H9 (cell line): ENCODE data around the gene GPN2. TPM values are rescaled to one million over a fixed set of nuclear protein-coding genes. Genes with fewer than 3 reads are reported as not detected.

Experiments
- DNase-seq: peaks from one replicate; pipeline ENCODE4 v3.0.0-alpha.2; 2017
- H2AFZ ChIP-seq: one replicate; pipeline ENCODE4 v1.6.1; 2013; ENCODE audit warnings: mild to moderate bottlenecking, low read length, control low read depth, moderate library complexity
- H2AK5ac ChIP-seq: 2 replicates; pipeline ENCODE4 v1.6.1; 2013; ENCODE audit warnings: low read length, control low read depth, mixed read lengths; ENCODE audit not compliant: insufficient read length
- H2BK120ac ChIP-seq: one replicate; pipeline ENCODE4 v1.6.1; 2013; ENCODE audit warnings: low read depth, mild to moderate bottlenecking, low read length, control low read depth, inconsistent platforms; ENCODE audit not compliant: poor library complexity, severe bottlenecking
- H2BK12ac ChIP-seq: 2 replicates; pipeline ENCODE4 v1.6.1; 2013; ENCODE audit warnings: low read length, control low read depth, mixed read lengths, low read depth; ENCODE audit not compliant: insufficient read length
- H2BK15ac ChIP-seq: 2 replicates; pipeline ENCODE4 v1.6.1; 2013; ENCODE audit warnings: low read depth, low read length, control low read depth
- H2BK20ac ChIP-seq: one replicate; pipeline ENCODE4 v1.6.1; 2013; ENCODE audit warnings: low read depth, mild to moderate bottlenecking, low read length, control low read depth, inconsistent platforms; ENCODE audit not compliant: poor library complexity, severe bottlenecking
- H2BK5ac ChIP-seq: 2 replicates; pipeline ENCODE4 v1.6.1; 2013; ENCODE audit warnings: low read length, control low read depth, mixed read lengths; ENCODE audit not compliant: insufficient read length
- H3K14ac ChIP-seq: 2 replicates; pipeline ENCODE4 v1.6.1; 2013; ENCODE audit warnings: low read length, control low read depth; ENCODE audit not compliant: insufficient read depth
- H3K18ac ChIP-seq: 2 replicates; pipeline ENCODE4 v1.6.1; 2013; ENCODE audit warnings: low read depth, mild to moderate bottlenecking, mixed read lengths, low read length, control low read depth; ENCODE audit not compliant: insufficient read length
- H3K23ac ChIP-seq: 2 replicates; pipeline ENCODE4 v1.6.1; 2013; ENCODE audit warnings: low read length, control low read depth, mixed read lengths, low read depth; ENCODE audit not compliant: insufficient read length
- H3K23me2 ChIP-seq: 2 replicates; pipeline ENCODE4 v1.6.1; 2013; ENCODE audit warnings: low read depth, mild to moderate bottlenecking, mixed read lengths, low read length, control low read depth; ENCODE audit not compliant: insufficient read length, poor library complexity, severe bottlenecking
- H3K27ac ChIP-seq: 2 replicates; pipeline ENCODE4 v1.5.1; 2013; ENCODE audit warnings: low read length, control low read depth, mixed read lengths, low read depth; ENCODE audit not compliant: insufficient read length
- H3K27me3 ChIP-seq: 2 replicates; pipeline ENCODE4 v1.6.1; 2013; ENCODE audit warnings: low read length, control low read depth, inconsistent platforms; ENCODE audit not compliant: insufficient read depth
- H3K4ac ChIP-seq: 2 replicates; pipeline ENCODE4 v1.6.1; 2013; ENCODE audit warnings: low read depth, mild to moderate bottlenecking, control low read depth, inconsistent platforms, low read length, moderate library complexity
- H3K4me1 ChIP-seq: 2 replicates; pipeline ENCODE4 v1.6.1; 2013; ENCODE audit warnings: low read length, control low read depth, inconsistent platforms; ENCODE audit not compliant: insufficient read depth
- H3K4me2 ChIP-seq: 2 replicates; pipeline ENCODE4 v1.6.1; 2013; ENCODE audit warnings: low read length, control low read depth, mixed read lengths; ENCODE audit not compliant: insufficient read length, insufficient read depth
- H3K56ac ChIP-seq: 2 replicates; pipeline ENCODE4 v1.6.1; 2013; ENCODE audit warnings: low read depth, mild to moderate bottlenecking, mixed read lengths, low read length, control low read depth; ENCODE audit not compliant: insufficient read length
- H3K79me1 ChIP-seq: 2 replicates; pipeline ENCODE4 v1.6.1; 2013; ENCODE audit warnings: low read depth, mild to moderate bottlenecking, moderate library complexity, low read length, control low read depth, inconsistent platforms; ENCODE audit not compliant: insufficient read depth, poor library complexity, severe bottlenecking
- H3K79me2 ChIP-seq: 2 replicates; pipeline ENCODE4 v1.6.1; 2013; ENCODE audit warnings: low read length, control low read depth, inconsistent platforms; ENCODE audit not compliant: insufficient read depth
- H3K9ac ChIP-seq: 2 replicates; pipeline ENCODE4 v1.6.1; 2013; ENCODE audit warnings: low read length, control low read depth, mixed read lengths; ENCODE audit not compliant: insufficient read length; ENCODE audit errors: extremely low read depth
- H3K9me3 ChIP-seq: one replicate; pipeline ENCODE4 v1.6.1; 2013; ENCODE audit warnings: low read depth, low read length, inconsistent platforms; ENCODE audit not compliant: control insufficient read depth
- H3T11ph ChIP-seq: one replicate; pipeline ENCODE4 v1.6.1; 2013; ENCODE audit warnings: mild to moderate bottlenecking, low read length, control low read depth, inconsistent platforms
- H4K20me1 ChIP-seq: one replicate; pipeline ENCODE4 v1.6.1; 2013; ENCODE audit not compliant: control insufficient read depth, insufficient read length, insufficient read depth
- H4K5ac ChIP-seq: 2 replicates; pipeline ENCODE4 v1.6.1; 2013; ENCODE audit warnings: low read depth, mild to moderate bottlenecking, mixed read lengths, low read length, control low read depth; ENCODE audit not compliant: insufficient read length
- H4K8ac ChIP-seq: replicated peaks from 2 replicates; pipeline ENCODE4 v1.6.1; 2013; ENCODE audit warnings: low read length, control low read depth, mixed read lengths, low read depth; ENCODE audit not compliant: insufficient read length
- H4K91ac ChIP-seq: 2 replicates; pipeline ENCODE4 v1.6.1; 2013; ENCODE audit warnings: low read depth, mild to moderate bottlenecking, moderate library complexity, mixed read lengths, low read length, control low read depth; ENCODE audit not compliant: insufficient read length
- H3K27ac Mint-ChIP-seq, 3 experiments: 2 replicates in 2 of 3; 3 replicates in 1 of 3; pipeline ENCODE4 v1.8.0; 2020 to 2021; ENCODE audit warnings: mixed read lengths in 3 of 3, mild to moderate bottlenecking in 1 of 3, moderate library complexity in 1 of 3
- H3K27me3 Mint-ChIP-seq: 2 replicates; pipeline ENCODE4 v1.8.0; 2021; ENCODE audit warnings: low read depth, mild to moderate bottlenecking, moderate library complexity, mixed read lengths
- H3K36me3 Mint-ChIP-seq, 3 experiments: 2 replicates in 2 of 3; 3 replicates in 1 of 3; pipeline ENCODE4 v1.8.0; 2020 to 2021; ENCODE audit warnings: low read depth in 3 of 3, mixed read lengths in 3 of 3; ENCODE audit not compliant: insufficient read depth in 1 of 3
- H3K4me1 Mint-ChIP-seq, 2 experiments: 2 replicates each; pipeline ENCODE4 v1.8.0; 2020; ENCODE audit warnings: mixed read lengths in 2 of 2
- H3K4me3 Mint-ChIP-seq, 2 experiments: 2 replicates in 1 of 2; 3 replicates in 1 of 2; pipeline ENCODE4 v1.8.0; 2020 to 2021; ENCODE audit warnings: mild to moderate bottlenecking in 2 of 2, mixed read lengths in 2 of 2, moderate library complexity in 1 of 2
- H3K9me3 Mint-ChIP-seq, 2 experiments: 2 replicates in 1 of 2; 3 replicates in 1 of 2; pipeline ENCODE4 v1.8.0; 2020; ENCODE audit warnings: mild to moderate bottlenecking in 2 of 2, mixed read lengths in 2 of 2, moderate library complexity in 1 of 2
- WGBS: extraction: QIAGEN DNeasy Blood & Tissue Kit; methylation state at CpG from one replicate; pipeline ENCODE4 v1.1.7; 2013; ENCODE audit warnings: missing lambda C conversion rate, low lambda C conversion rate, mixed read lengths; ENCODE audit not compliant: insufficient read length; ENCODE audit errors: extremely low coverage; 5-methylcytosine and 5-hydroxymethylcytosine counted together
- total RNA-seq: library from RNA; stranded (reverse); gene quantifications from 2 replicates; pipeline ENCODE4 v1.2.1, GENCODE V29; 2021
- TF ChIP-seq, protein P1 (sequence below): fragments of 200-600 bp; sonication (generic); conservative IDR thresholded peaks from 3 replicates; pipeline ENCODE4 v1.8.0; 2021; ENCODE audit warnings: antibody characterized with exemption, mild to moderate bottlenecking

Gene GPN2
- total RNA-seq, 1 experiment from 2014 or later, result 47.8 TPM

DNA sequence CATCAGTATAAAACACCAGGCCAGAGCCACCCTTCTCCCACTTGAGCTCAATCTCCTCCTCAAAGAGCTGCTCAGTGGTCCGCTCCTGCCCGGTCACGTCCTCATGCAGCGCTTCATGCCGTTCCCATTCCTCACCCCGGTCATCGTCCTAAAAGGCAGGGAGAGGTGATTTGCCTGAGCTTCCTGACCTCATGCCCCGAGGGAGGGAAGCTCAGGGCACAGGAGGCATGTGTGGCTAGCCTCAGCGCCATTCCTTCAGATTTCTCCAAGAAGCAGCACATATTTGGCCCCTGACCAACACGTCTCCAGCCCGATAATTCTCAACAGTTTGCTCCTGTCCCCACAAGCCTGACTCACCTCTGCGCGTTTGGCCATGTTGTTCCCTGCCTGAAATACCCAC, 4.2 kb upstream of the GPN2 start:
- Histone ChIP-seq H2AFZ (no peak overlapping the region), H3K4ac (no peak overlapping the region), H3K56ac (no peak overlapping the region), H2BK12ac (no peak overlapping the region), H3K9me3 (no peaks in the 10 kb centered on the region), H3K9ac (no peak overlapping the region), H2BK15ac (no peak overlapping the region), H3K4me2 (no peak overlapping the region), H4K8ac (no peak overlapping the region), H4K5ac (no peak overlapping the region), H4K91ac (no peak overlapping the region), H3K23me2 (peaks cover 9% of the 10 kb centered on the region), H3T11ph (no peak overlapping the region), H4K20me1 (peaks cover 2% of the 10 kb centered on the region), H3K79me2 (peaks cover 3% of the 10 kb centered on the region; the same call in 1 of the 2 replicates), H2AK5ac (no peak overlapping the region), H3K14ac (no peak overlapping the region), H3K27ac (no peak overlapping the region), H3K79me1 (peaks cover 1% of the 10 kb centered on the region), H2BK120ac (no peak overlapping the region), H3K18ac (no peak overlapping the region), H3K4me1 (peaks cover 1% of the 10 kb centered on the region; the same call in 1 of the 2 replicates), H2BK5ac (no peak overlapping the region), H2BK20ac (no peak overlapping the region), H3K27me3 (no peaks in the 10 kb centered on the region), H3K23ac (no peak overlapping the region)
- Mint-ChIP-seq H3K4me1 (peaks cover 8 to 11% of the 10 kb centered on the region in 2 experiments), H3K27me3 (no peaks in the 10 kb centered on the region), H3K9me3 (no peaks in the 10 kb centered on the region), H3K27ac (no peak overlapping the region; a peak in 1 of 7 replicates), H3K36me3 (peaks cover 23 to 51% (median 50%) of the 10 kb centered on the region in 3 experiments; a peak in 6 of 7 replicates), H3K4me3 (no peak overlapping the region)
- DNase-seq, result no peak
- no CpG with 5 or more reads among the region's 13 CpGs for WGBS
- TF ChIP-seq, protein P1, sequence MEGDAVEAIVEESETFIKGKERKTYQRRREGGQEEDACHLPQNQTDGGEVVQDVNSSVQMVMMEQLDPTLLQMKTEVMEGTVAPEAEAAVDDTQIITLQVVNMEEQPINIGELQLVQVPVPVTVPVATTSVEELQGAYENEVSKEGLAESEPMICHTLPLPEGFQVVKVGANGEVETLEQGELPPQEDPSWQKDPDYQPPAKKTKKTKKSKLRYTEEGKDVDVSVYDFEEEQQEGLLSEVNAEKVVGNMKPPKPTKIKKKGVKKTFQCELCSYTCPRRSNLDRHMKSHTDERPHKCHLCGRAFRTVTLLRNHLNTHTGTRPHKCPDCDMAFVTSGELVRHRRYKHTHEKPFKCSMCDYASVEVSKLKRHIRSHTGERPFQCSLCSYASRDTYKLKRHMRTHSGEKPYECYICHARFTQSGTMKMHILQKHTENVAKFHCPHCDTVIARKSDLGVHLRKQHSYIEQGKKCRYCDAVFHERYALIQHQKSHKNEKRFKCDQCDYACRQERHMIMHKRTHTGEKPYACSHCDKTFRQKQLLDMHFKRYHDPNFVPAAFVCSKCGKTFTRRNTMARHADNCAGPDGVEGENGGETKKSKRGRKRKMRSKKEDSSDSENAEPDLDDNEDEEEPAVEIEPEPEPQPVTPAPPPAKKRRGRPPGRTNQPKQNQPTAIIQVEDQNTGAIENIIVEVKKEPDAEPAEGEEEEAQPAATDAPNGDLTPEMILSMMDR, result no peak
